Hepatocyte (in vitro differentiated cells): ENCODE results near the gene AUTS2. TPM values are rescaled to one million over a fixed set of nuclear protein-coding genes. Genes with fewer than 3 reads are reported as not detected.

Experiments used
- DNase-seq: peaks from one replicate; pipeline ENCODE4 v3.0.0-alpha.2; 2016; ENCODE audit warnings: low spot score
- H2AFZ ChIP-seq: fragments of 200-600 bp; sonication (generic); 2 replicates; pipeline ENCODE4 v1.6.0; 2016; ENCODE audit warnings: antibody characterized with exemption, mild to moderate bottlenecking
- H3K27ac ChIP-seq: fragments of 200-600 bp; sonication (generic); 2 replicates; pipeline ENCODE4 v1.5.1; 2016; ENCODE audit warnings: mild to moderate bottlenecking
- H3K27me3 ChIP-seq: fragments of 200-600 bp; sonication (generic); 2 replicates; pipeline ENCODE4 v1.6.1; 2016
- H3K36me3 ChIP-seq: fragments of 200-600 bp; sonication (generic); replicated peaks from 2 replicates; pipeline ENCODE4 v1.5.1; 2016; ENCODE audit warnings: low read depth; ENCODE audit not compliant: insufficient read depth
- H3K4me1 ChIP-seq: fragments of 200-600 bp; sonication (generic); 2 replicates; pipeline ENCODE4 v1.5.1; 2016; ENCODE audit warnings: mild to moderate bottlenecking, moderate library complexity; ENCODE audit not compliant: insufficient read depth
- H3K4me2 ChIP-seq: fragments of 200-600 bp; sonication (generic); 2 replicates; pipeline ENCODE4 v1.6.0; 2016
- H3K4me3 ChIP-seq: fragments of 200-600 bp; sonication (generic); 2 replicates; pipeline ENCODE4 v1.5.1; 2016; ENCODE audit warnings: mild to moderate bottlenecking
- H3K79me2 ChIP-seq: fragments of 200-600 bp; sonication (generic); 2 replicates; pipeline ENCODE4 v1.6.0; 2017; ENCODE audit warnings: mild to moderate bottlenecking
- H3K9me2 ChIP-seq: fragments of 200-600 bp; sonication (generic); replicated peaks from 2 replicates; pipeline ENCODE4 v1.6.0; 2017; ENCODE audit warnings: mild to moderate bottlenecking; ENCODE audit not compliant: insufficient read depth
- H3K9me3 ChIP-seq: fragments of 200-600 bp; sonication (generic); 2 replicates; pipeline ENCODE4 v1.5.1; 2016; ENCODE audit warnings: low read depth, mild to moderate bottlenecking
- H4K20me1 ChIP-seq: fragments of 200-600 bp; sonication (generic); 2 replicates; pipeline ENCODE4 v1.6.0; 2016; ENCODE audit warnings: mild to moderate bottlenecking; ENCODE audit not compliant: insufficient read depth, poor library complexity, severe bottlenecking
- CTCF ChIP-seq: fragments of 200-600 bp; sonication (generic); IDR thresholded peaks from 2 replicates; pipeline ENCODE4 v1.5.1; 2016; ENCODE audit warnings: antibody characterized with exemption, mild to moderate bottlenecking; ENCODE audit not compliant: poor library complexity
- EZH2 ChIP-seq: fragments of 200-600 bp; sonication (generic); IDR thresholded peaks from 2 replicates; pipeline ENCODE4 v1.6.1; 2016; ENCODE audit warnings: antibody characterized with exemption, mild to moderate bottlenecking, borderline replicate concordance
- EZH2phosphoT487 ChIP-seq: fragments of 200-600 bp; sonication (generic); IDR thresholded peaks from one replicate; pipeline ENCODE4 v1.6.1; 2018; ENCODE audit warnings: antibody characterized with exemption, mild to moderate bottlenecking, low read depth, moderate library complexity; ENCODE audit not compliant: unreplicated experiment, severe bottlenecking
- WGBS: methylation state at CpG from one replicate; pipeline ENCODE4 v1.1.6; 2016; ENCODE audit warnings: low lambda C conversion rate; ENCODE audit errors: missing lambda C conversion rate; 5-methylcytosine and 5-hydroxymethylcytosine counted together
- polyA plus RNA-seq: library from polyadenylated mRNA; unstranded; fragments of >200 nt; fragmentation: Nextera tagmentation; extraction: Ambion mirVana; gene quantifications from 2 replicates; pipeline ENCODE4 v1.2.1, GENCODE V29; 2016
- total RNA-seq: library from RNA; depleted of rRNA; stranded (reverse); fragments of >200 nt; gene quantifications from 2 replicates; pipeline ENCODE4 v1.2.3, GENCODE V29; 2014

AUTS2 gene
- total and polyA plus RNA-seq, 2 experiments from 2014 or later = 34.4 to 40.9 TPM

GRCh38 chr7:70047891-70048448, 449.7 kb downstream of the AUTS2 start:
- no peak overlapping the region for H2AFZ ChIP-seq
- no peak for DNase-seq
- no peak overlapping the region for H3K27ac ChIP-seq
- H3K9me2 ChIP-seq = no peaks in the 10 kb centered on the region
- H3K4me3 ChIP-seq = no peak overlapping the region
- no peaks in the 10 kb centered on the region for H3K9me3 ChIP-seq
- no peaks in the 10 kb centered on the region for H3K4me1 ChIP-seq
- H3K79me2 ChIP-seq = no peaks in the 10 kb centered on the region
- H3K36me3 ChIP-seq = no peaks in the 10 kb centered on the region
- H3K4me2 ChIP-seq = no peak overlapping the region
- 61% methylated on average over 3 of the region's 3 CpGs for WGBS
- H4K20me1 ChIP-seq = no peaks in the 10 kb centered on the region
- TF ChIP-seq EZH2 (no peak), CTCF (no peak), EZH2phosphoT487 (no peak)
- no peaks in the 10 kb centered on the region for H3K27me3 ChIP-seq

GRCh38 chr7:70051726-70052125, 453.5 kb downstream of the AUTS2 start:
- H2AFZ ChIP-seq = no peak overlapping the region
- H3K79me2 ChIP-seq = no peaks in the 10 kb centered on the region
- no peak for DNase-seq
- H3K4me1 ChIP-seq = no peaks in the 10 kb centered on the region
- TF ChIP-seq EZH2 = no peak
- no peak for TF ChIP-seq EZH2phosphoT487
- no peak for TF ChIP-seq CTCF
- H3K27ac ChIP-seq = no peak overlapping the region
- no peaks in the 10 kb centered on the region for H3K27me3 ChIP-seq
- H3K9me2 ChIP-seq = no peaks in the 10 kb centered on the region
- H3K36me3 ChIP-seq = no peaks in the 10 kb centered on the region
- WGBS = 53% methylated on average over 1 of the region's 1 CpG
- H3K9me3 ChIP-seq = no peaks in the 10 kb centered on the region
- no peak overlapping the region for H3K4me3 ChIP-seq
- no peak overlapping the region for H3K4me2 ChIP-seq
- no peaks in the 10 kb centered on the region for H4K20me1 ChIP-seq

GRCh38 chr7:70052691-70053090, 454.4 kb downstream of the AUTS2 start:
- H3K9me3 ChIP-seq = no peaks in the 10 kb centered on the region
- H2AFZ ChIP-seq = no peak overlapping the region
- no peaks in the 10 kb centered on the region for H3K36me3 ChIP-seq
- no peak overlapping the region for H3K27ac ChIP-seq
- H3K27me3 ChIP-seq = no peaks in the 10 kb centered on the region
- H3K4me1 ChIP-seq = no peaks in the 10 kb centered on the region
- no peaks in the 10 kb centered on the region for H3K9me2 ChIP-seq
- H3K79me2 ChIP-seq = no peaks in the 10 kb centered on the region
- no peaks in the 10 kb centered on the region for H4K20me1 ChIP-seq
- no peak overlapping the region for H3K4me3 ChIP-seq
- H3K4me2 ChIP-seq = no peak overlapping the region
- TF ChIP-seq EZH2 = no peak
- no peak for TF ChIP-seq CTCF
- DNase-seq = no peak

GRCh38 chr7:70053421-70053820, 455.1 kb downstream of the AUTS2 start:
- Histone ChIP-seq H3K79me2 (no peaks in the 10 kb centered on the region), H3K9me2 (no peaks in the 10 kb centered on the region), H3K4me1 (no peaks in the 10 kb centered on the region), H3K4me2 (no peak overlapping the region), H3K9me3 (no peaks in the 10 kb centered on the region), H2AFZ (no peak overlapping the region), H3K27me3 (no peaks in the 10 kb centered on the region), H3K27ac (no peak overlapping the region), H3K36me3 (no peaks in the 10 kb centered on the region), H3K4me3 (no peak overlapping the region), H4K20me1 (no peaks in the 10 kb centered on the region)
- TF ChIP-seq EZH2phosphoT487 (no peak), EZH2 (no peak), CTCF (no peak)
- WGBS = 96% methylated on average over 2 of the region's 2 CpGs
- DNase-seq = no peak
